ENCODE data around the gene SREK1.

- TF ChIP-seq EP300 (IDR thresholded peaks at IDR 0.05) (no peak), CTCF (IDR thresholded peaks at IDR 0.05) (no peak), POLR2A (IDR thresholded peaks at IDR 0.05) (no peak), POLR2AphosphoS5 (IDR thresholded peaks at IDR 0.05) (no peak)
These were observed 34.7 kb downstream of the SREK1 start for GRCh38 chr5:66178799-66179198.
